ENCODE measurements around the gene LIPT1.

LIPT1 gene

DNA sequence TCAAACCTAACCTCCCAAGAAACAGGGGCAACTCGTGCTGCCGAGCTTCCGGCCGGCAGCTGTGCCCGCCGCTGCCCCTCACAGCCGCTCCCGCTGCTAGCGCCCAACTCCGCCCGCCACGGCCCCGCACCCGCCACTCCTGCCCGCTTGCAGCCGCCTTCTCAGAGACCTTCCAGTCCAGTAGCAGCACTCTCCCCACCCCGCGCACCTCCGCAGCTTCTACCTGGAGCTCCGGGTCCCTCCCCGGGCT, 14.0 kb upstream of the LIPT1 start:
- H3K4me1 ChIP-seq (ENCODE audit: control insufficient read depth in 5 of 5, insufficient read depth in 5 of 5, low read length in 5 of 5), result peaks cover 3 to 21% (median 17%) of the 10 kb centered on the region in 5 donors
- peak overlapping the region in 4 of 5 donors; percentile 75 to 87 (median 80) for H3K9ac ChIP-seq (ENCODE audit: low read length in 5 of 5)
- H3K27ac ChIP-seq (ENCODE audit: low read depth, low read length), result peak overlapping the region; percentile 70
- peak overlapping the region; percentile 77 to 99 (median 91) for H3K4me3 ChIP-seq (ENCODE audit: low read depth in 1 of 5, low read length in 5 of 5)
- H3K27me3 ChIP-seq (ENCODE audit: control insufficient read depth in 5 of 5, insufficient read depth in 4 of 5, low read length in 5 of 5), result no peaks in the 10 kb centered on the region
- H3K9me3 ChIP-seq (ENCODE audit: control insufficient read depth in 5 of 5, low read length in 5 of 5), result no peaks in the 10 kb centered on the region
- H3K36me3 ChIP-seq (ENCODE audit: control insufficient read depth in 5 of 5, insufficient read depth in 5 of 5, low read length in 5 of 5), result no peaks in the 10 kb centered on the region

DNA sequence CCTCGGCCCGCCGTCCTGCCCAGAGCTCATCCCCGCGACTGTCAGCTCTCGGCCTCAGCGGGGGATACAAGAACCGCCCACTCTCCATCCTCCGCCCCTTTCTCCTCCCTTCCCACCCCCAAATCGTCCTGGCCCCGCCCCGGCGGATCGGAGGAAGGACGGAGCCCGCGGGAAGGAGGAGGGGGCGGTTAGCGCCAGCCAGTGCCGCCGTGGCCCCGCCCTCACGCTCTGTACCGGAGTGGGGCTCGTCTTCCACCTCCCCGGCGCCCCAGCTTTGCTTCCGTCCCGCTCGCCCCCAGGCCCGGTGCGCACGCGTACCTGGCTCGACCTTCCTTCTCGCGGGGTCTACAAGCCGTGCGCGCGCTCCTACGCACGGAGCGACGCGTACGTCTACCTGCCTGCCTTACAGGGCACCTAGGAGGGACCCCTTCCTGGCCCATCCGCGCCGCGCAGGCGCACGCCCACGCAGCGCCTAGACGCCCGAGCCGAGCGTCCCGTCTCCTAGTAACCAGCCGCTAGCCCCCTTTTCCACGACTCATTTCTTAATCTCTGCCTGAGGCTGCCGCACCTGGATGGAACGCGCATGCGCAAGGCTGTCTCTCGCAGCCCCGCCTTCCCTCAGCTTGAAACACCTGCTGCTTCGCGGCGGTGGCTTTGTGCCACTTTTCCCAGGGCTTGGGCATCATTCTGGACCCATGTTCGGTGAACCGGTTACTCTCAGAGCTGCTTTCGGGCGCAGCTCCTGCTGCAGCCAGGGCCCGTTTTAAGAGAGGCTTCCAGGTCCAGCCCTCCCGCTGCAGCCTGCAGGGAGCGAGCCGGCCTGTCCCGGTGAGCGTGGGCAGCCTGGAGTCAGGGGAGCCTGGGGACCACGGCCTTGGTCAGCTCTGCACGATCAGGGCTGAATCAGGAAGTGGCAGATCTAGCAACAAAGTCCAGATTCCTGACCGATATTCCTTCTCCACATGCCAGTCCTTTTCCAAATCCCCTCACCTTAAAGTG, 13.4 kb upstream of the LIPT1 start, which contains the start of gene C2orf15:
Gene C2orf15 (plus strand): TSS at position 598 of the 999 bp plus-strand sequence. CDS start 8,852 bp downstream, outside the sequence.
- no peaks in the 10 kb centered on the region for H3K36me3 ChIP-seq (ENCODE audit: control insufficient read depth in 5 of 5, insufficient read depth in 5 of 5, low read length in 5 of 5)
- H3K9ac ChIP-seq (ENCODE audit: low read length in 5 of 5), result peak within 1 kb of the TSS; percentile 39 to 87 (median 79)
- H3K9me3 ChIP-seq (ENCODE audit: control insufficient read depth in 5 of 5, low read length in 5 of 5), result no peaks in the 10 kb centered on the region
- H3K4me3 ChIP-seq (ENCODE audit: low read depth in 1 of 5, low read length in 5 of 5), result peak within 1 kb of the TSS; percentile 77 to 99 (median 91)
- H3K4me1 ChIP-seq (ENCODE audit: control insufficient read depth in 5 of 5, insufficient read depth in 5 of 5, low read length in 5 of 5), result peaks cover 3 to 21% (median 17%) of the 10 kb centered on the region in 5 donors
- H3K27me3 ChIP-seq (ENCODE audit: control insufficient read depth in 5 of 5, insufficient read depth in 4 of 5, low read length in 5 of 5), result no peaks in the 10 kb centered on the region
- peak within 1 kb of the TSS; percentile 70 for H3K27ac ChIP-seq (ENCODE audit: low read depth, low read length)

DNA sequence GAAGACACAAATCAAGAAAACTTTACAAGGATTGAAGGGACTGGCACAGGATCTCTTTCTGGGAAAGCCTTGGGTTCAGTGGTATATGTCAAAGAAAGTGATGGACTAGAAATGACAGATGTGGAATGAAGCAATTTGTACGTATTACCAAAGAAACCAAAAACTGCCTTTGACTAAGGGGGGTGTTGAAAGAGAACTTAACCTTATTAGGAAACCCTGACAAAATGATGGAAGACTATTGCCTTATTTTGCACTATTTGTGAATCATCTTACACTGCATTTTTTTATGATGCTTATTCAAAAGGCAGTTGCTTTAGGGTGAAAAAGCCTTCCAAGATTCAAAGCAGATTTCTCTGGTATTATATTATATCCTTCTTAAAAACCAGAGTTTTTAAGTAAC, 4.1 kb upstream of the LIPT1 start:
- H3K4me1 ChIP-seq (ENCODE audit: control insufficient read depth in 5 of 5, insufficient read depth in 5 of 5, low read length in 5 of 5), result peaks cover 3 to 25% (median 17%) of the 10 kb centered on the region in 5 donors
- no peaks in the 10 kb centered on the region for H3K27me3 ChIP-seq (ENCODE audit: control insufficient read depth in 5 of 5, insufficient read depth in 4 of 5, low read length in 5 of 5)
- peak overlapping the region; percentile 67 for H3K27ac ChIP-seq (ENCODE audit: low read depth, low read length)
- H3K9ac ChIP-seq (ENCODE audit: low read length in 5 of 5), result no peak overlapping the region
- H3K9me3 ChIP-seq (ENCODE audit: control insufficient read depth in 5 of 5, low read length in 5 of 5), result no peaks in the 10 kb centered on the region
- H3K4me3 ChIP-seq (ENCODE audit: low read depth in 1 of 5, low read length in 5 of 5), result no peak overlapping the region
- no peaks in the 10 kb centered on the region for H3K36me3 ChIP-seq (ENCODE audit: control insufficient read depth in 5 of 5, insufficient read depth in 5 of 5, low read length in 5 of 5)

DNA sequence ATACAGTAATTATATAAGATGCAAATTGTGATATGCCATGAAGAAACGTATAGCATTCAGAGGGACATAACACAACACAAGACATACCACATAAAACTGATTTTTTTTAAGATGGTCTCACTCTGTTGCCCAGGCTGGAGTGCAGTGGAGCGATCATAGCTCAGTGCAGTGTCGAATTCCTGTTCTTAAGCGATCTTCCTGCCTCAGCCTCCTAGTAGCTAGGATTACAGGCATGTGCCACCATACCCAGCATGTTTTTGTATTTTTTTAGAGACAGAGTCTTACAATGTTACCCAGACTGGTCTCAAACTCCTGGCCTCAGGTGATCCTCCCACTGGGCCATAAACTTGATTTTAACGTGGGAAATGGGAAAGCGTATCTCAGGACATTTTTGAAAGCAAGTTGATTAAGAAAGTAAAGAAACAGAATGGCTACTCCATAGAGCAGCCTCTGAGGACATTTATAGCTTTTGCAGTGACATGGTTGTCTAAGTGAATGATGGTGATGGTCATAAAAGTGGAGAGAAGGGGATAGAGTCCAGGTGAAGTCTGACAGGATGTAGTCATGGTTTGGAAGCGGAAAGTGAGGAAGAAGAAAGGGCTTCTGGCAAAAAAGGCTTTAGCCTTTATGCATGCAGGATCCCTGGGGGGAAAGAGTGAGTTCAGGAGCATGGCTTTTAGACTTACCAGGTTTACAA, 2.4 kb upstream of the LIPT1 start:
- Histone ChIP-seq H3K27ac (ENCODE audit: low read depth, low read length) (peak overlapping the region; percentile 94), H3K9me3 (ENCODE audit: control insufficient read depth in 5 of 5, low read length in 5 of 5) (no peaks in the 10 kb centered on the region), H3K4me3 (ENCODE audit: low read depth in 1 of 5, low read length in 5 of 5) (no peak overlapping the region), H3K9ac (ENCODE audit: low read length in 5 of 5) (no peak overlapping the region), H3K27me3 (ENCODE audit: control insufficient read depth in 5 of 5, insufficient read depth in 4 of 5, low read length in 5 of 5) (no peaks in the 10 kb centered on the region), H3K4me1 (ENCODE audit: control insufficient read depth in 5 of 5, insufficient read depth in 5 of 5, low read length in 5 of 5) (peaks cover 3 to 28% (median 20%) of the 10 kb centered on the region in 5 donors), H3K36me3 (ENCODE audit: control insufficient read depth in 5 of 5, insufficient read depth in 5 of 5, low read length in 5 of 5) (peaks cover 3 to 8% (median 6%) of the 10 kb centered on the region in 5 donors)

DNA sequence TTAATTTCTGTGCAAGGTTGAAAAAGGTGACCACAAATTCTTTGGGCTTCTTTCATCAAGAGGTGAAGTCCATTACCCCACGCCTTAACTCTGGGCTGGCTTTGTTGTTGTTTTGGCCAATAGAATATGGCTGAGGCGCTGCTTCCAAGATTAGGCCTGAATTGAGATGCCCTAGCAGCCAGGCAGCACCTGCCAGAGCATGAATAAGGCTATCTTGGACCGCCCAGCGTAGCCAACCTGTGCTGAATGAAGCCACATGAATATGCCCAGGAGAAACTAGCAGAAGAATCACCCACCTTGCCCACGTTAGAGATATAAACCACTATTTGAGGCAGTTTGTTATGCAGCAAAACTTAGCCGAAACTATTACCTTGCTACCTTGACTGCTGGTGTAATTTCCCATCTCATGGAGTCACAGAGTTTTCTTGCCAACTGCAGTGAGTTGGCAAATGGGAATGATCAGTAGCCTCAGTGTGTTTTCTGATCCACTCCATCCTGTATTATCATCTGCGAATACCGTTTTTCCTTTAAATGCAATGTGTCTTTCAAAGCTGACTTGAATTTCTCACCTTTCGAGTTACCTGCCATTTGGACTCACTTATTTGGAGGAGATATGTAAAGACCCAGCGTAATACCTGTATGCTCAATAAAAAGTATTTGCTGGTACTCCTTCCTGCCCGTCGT, 704 bp upstream of the LIPT1 start:
- Histone ChIP-seq H3K27ac (ENCODE audit: low read depth, low read length) (peak overlapping the region; percentile 94), H3K9ac (ENCODE audit: low read length in 5 of 5) (peak overlapping the region; percentile 79 to 96 (median 90)), H3K27me3 (ENCODE audit: control insufficient read depth in 5 of 5, insufficient read depth in 4 of 5, low read length in 5 of 5) (no peaks in the 10 kb centered on the region), H3K4me3 (ENCODE audit: low read depth in 1 of 5, low read length in 5 of 5) (peak overlapping the region; percentile 84 to 97 (median 95)), H3K4me1 (ENCODE audit: control insufficient read depth in 5 of 5, insufficient read depth in 5 of 5, low read length in 5 of 5) (peaks cover 3 to 28% (median 20%) of the 10 kb centered on the region in 5 donors), H3K36me3 (ENCODE audit: control insufficient read depth in 5 of 5, insufficient read depth in 5 of 5, low read length in 5 of 5) (peaks cover 7 to 18% (median 9%) of the 10 kb centered on the region in 5 donors), H3K9me3 (ENCODE audit: control insufficient read depth in 5 of 5, low read length in 5 of 5) (no peaks in the 10 kb centered on the region)

DNA sequence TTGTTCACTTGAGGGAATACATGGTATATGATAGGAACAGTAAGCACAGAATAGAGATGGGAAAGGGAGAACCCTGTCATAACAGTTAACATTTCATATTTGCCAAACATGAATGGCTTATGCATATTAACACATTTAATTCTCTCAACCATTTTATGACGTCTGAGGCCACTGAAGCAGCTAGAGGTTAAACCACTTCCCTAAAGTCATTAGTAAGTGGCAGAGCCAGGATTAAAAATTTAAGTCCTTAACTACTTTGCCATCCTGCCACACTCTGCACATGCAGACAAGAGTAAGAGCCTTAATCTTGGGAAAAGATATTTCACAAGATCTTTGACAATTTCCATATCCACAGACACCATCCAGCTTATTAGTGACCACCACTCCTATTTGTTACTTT, 2.1 kb downstream of the LIPT1 start:
- Histone ChIP-seq H3K9ac (ENCODE audit: low read length in 5 of 5) (peak overlapping the region in 1 of 5 donors; percentile 19), H3K9me3 (ENCODE audit: control insufficient read depth in 5 of 5, low read length in 5 of 5) (no peaks in the 10 kb centered on the region), H3K36me3 (ENCODE audit: control insufficient read depth in 5 of 5, insufficient read depth in 5 of 5, low read length in 5 of 5) (peaks cover 7 to 32% (median 17%) of the 10 kb centered on the region in 5 donors), H3K4me3 (ENCODE audit: low read depth in 1 of 5, low read length in 5 of 5) (no peak overlapping the region), H3K27ac (ENCODE audit: low read depth, low read length) (no peak overlapping the region), H3K27me3 (ENCODE audit: control insufficient read depth in 5 of 5, insufficient read depth in 4 of 5, low read length in 5 of 5) (no peaks in the 10 kb centered on the region), H3K4me1 (ENCODE audit: control insufficient read depth in 5 of 5, insufficient read depth in 5 of 5, low read length in 5 of 5) (peaks cover 3 to 28% (median 17%) of the 10 kb centered on the region in 5 donors)

DNA sequence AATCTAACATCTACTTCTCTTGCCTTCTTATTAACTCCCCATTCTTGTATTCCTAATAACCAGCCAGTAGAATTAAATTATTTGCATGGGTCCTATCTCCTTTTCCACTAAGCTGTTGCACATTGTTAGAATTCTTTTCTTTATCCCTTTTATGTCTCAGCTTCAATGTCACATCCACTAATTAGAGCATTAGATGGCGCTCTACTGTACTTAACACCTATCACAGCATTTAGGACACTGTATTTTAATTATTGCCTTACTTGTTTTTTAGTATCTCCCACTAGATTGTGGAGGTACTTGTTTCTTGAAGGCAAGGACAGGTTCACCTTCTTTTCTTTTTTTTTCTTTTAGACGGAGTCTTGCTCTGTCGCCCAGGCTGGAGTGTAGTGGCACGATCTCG, 3.8 kb downstream of the LIPT1 start:
- Histone ChIP-seq H3K9me3 (ENCODE audit: control insufficient read depth in 5 of 5, low read length in 5 of 5) (no peaks in the 10 kb centered on the region), H3K27ac (ENCODE audit: low read depth, low read length) (no peak overlapping the region), H3K9ac (ENCODE audit: low read length in 5 of 5) (no peak overlapping the region), H3K27me3 (ENCODE audit: control insufficient read depth in 5 of 5, insufficient read depth in 4 of 5, low read length in 5 of 5) (no peaks in the 10 kb centered on the region), H3K36me3 (ENCODE audit: control insufficient read depth in 5 of 5, insufficient read depth in 5 of 5, low read length in 5 of 5) (peaks cover 13 to 41% (median 22%) of the 10 kb centered on the region in 5 donors), H3K4me1 (ENCODE audit: control insufficient read depth in 5 of 5, insufficient read depth in 5 of 5, low read length in 5 of 5) (peaks cover 3 to 20% (median 17%) of the 10 kb centered on the region in 5 donors), H3K4me3 (ENCODE audit: low read depth in 1 of 5, low read length in 5 of 5) (no peak overlapping the region)

DNA sequence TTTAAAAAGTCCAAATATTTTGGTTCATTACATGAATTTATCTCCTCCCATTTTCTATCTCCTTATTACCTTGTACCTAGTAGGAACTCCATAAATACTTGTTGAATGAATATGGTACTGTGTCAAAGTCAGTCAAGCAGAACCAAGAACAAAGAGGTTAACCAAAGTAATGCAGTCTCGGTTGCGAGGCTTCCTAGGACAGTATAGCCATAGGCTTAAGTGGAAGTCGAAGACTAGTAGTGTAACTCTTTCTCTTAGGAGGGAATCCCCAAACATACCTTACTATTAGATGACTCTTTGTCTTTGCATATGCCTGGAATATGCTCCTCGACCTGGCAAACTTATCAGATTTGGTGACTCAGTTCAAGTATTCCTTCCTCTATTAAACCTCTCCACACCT, 4.8 kb downstream of the LIPT1 start:
- no peak overlapping the region for H3K27ac ChIP-seq (ENCODE audit: low read depth, low read length)
- H3K36me3 ChIP-seq (ENCODE audit: control insufficient read depth in 5 of 5, insufficient read depth in 5 of 5, low read length in 5 of 5), result peaks cover 13 to 41% (median 23%) of the 10 kb centered on the region in 5 donors

DNA sequence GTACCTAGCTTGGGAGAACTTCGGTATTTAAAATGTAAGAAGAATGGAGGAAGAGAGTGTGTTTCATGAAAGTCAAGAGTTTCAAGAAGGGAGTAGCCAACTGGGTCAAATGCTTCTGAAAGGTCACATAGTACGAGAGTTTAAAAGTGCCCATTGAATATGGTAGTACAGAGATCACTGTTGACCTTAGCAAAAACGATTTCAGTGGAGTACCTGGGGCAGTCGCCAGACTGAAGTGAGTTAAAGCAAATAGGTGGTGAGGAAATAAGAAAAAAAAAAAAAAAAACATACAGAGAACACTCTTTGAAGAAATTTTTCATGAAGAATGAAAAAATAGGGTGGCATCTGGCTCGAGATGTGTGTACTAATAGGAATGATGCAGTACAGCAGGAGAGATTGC, 11.5 kb downstream of the LIPT1 start:
- H3K4me1 ChIP-seq (ENCODE audit: control insufficient read depth in 5 of 5, insufficient read depth in 5 of 5, low read length in 5 of 5), result no peaks in the 10 kb centered on the region
- no peaks in the 10 kb centered on the region for H3K27me3 ChIP-seq (ENCODE audit: control insufficient read depth in 5 of 5, insufficient read depth in 4 of 5, low read length in 5 of 5)
- peaks cover 33 to 57% (median 45%) of the 10 kb centered on the region in 5 donors for H3K36me3 ChIP-seq (ENCODE audit: control insufficient read depth in 5 of 5, insufficient read depth in 5 of 5, low read length in 5 of 5)
- no peaks in the 10 kb centered on the region for H3K9me3 ChIP-seq (ENCODE audit: control insufficient read depth in 5 of 5, low read length in 5 of 5)
- no peak overlapping the region for H3K4me3 ChIP-seq (ENCODE audit: low read depth in 1 of 5, low read length in 5 of 5)
- no peak overlapping the region for H3K27ac ChIP-seq (ENCODE audit: low read depth, low read length)
- H3K9ac ChIP-seq (ENCODE audit: low read length in 5 of 5), result no peak overlapping the region

More for the DNA sequence above, 4.8 kb downstream of the LIPT1 start:
- no peaks in the 10 kb centered on the region for H3K27me3 ChIP-seq (ENCODE audit: control insufficient read depth in 5 of 5, insufficient read depth in 4 of 5, low read length in 5 of 5)
- H3K9ac ChIP-seq (ENCODE audit: low read length in 5 of 5), result no peak overlapping the region
- peaks cover 0 to 11% (median 8%) of the 10 kb centered on the region in 5 donors for H3K4me1 ChIP-seq (ENCODE audit: control insufficient read depth in 5 of 5, insufficient read depth in 5 of 5, low read length in 5 of 5)
- H3K9me3 ChIP-seq (ENCODE audit: control insufficient read depth in 5 of 5, low read length in 5 of 5), result no peaks in the 10 kb centered on the region
- H3K4me3 ChIP-seq (ENCODE audit: low read depth in 1 of 5, low read length in 5 of 5), result no peak overlapping the region

All from subcutaneous abdominal adipose tissue (tissue), 5 donors.